ENCODE results near the gene GSTO1. TPM values are rescaled to one million over a fixed set of nuclear protein-coding genes. Genes with fewer than 3 reads are reported as not detected.

The GSTO1 gene
- total and polyA plus RNA-seq, 4 donors, result 137 to 349 (median 211) TPM

DNA sequence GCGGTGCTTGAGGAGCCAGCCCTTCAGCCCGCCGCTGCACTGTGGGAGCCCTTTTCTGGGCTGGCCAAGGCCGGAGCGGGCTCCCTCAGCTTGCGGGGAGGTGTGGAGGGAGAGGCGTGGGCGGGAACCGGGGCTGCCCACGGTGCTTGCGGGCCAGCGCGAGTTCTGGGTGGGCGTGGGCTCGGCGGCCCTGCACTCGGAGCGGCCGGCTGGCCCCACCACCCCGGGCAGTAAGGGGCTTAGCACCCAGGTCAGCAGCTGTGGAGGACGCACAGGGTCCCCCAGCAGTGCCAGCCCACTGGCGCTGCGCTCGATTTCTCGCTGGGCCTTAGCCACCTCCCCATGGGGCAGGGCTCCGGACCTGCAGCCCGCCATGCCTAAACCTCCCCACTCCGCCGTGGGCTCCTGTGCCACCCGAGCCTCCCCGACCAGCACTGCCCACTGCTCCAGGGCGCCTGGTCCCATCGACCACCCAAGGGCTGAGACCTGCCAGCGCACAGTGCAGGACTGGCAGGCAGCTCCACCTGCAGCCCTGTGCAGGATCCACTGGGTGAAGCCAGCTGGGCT is 9.5 kb upstream of the GSTO1 start (continued):
- TF ChIP-seq CTCF (IDR thresholded peaks at IDR 0.05; ENCODE audit: low read depth, low read length, missing input control) (no peak), HNF4A (conservative IDR thresholded peaks at IDR 0.05) (no peak), YY1 (IDR thresholded peaks at IDR 0.05) (no peak)
- TF ChIP-seq, protein P1, sequence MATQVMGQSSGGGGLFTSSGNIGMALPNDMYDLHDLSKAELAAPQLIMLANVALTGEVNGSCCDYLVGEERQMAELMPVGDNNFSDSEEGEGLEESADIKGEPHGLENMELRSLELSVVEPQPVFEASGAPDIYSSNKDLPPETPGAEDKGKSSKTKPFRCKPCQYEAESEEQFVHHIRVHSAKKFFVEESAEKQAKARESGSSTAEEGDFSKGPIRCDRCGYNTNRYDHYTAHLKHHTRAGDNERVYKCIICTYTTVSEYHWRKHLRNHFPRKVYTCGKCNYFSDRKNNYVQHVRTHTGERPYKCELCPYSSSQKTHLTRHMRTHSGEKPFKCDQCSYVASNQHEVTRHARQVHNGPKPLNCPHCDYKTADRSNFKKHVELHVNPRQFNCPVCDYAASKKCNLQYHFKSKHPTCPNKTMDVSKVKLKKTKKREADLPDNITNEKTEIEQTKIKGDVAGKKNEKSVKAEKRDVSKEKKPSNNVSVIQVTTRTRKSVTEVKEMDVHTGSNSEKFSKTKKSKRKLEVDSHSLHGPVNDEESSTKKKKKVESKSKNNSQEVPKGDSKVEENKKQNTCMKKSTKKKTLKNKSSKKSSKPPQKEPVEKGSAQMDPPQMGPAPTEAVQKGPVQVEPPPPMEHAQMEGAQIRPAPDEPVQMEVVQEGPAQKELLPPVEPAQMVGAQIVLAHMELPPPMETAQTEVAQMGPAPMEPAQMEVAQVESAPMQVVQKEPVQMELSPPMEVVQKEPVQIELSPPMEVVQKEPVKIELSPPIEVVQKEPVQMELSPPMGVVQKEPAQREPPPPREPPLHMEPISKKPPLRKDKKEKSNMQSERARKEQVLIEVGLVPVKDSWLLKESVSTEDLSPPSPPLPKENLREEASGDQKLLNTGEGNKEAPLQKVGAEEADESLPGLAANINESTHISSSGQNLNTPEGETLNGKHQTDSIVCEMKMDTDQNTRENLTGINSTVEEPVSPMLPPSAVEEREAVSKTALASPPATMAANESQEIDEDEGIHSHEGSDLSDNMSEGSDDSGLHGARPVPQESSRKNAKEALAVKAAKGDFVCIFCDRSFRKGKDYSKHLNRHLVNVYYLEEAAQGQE (IDR thresholded peaks at IDR 0.05), result no peak

- WGBS, result 79% methylated on average over 2 of the region's 2 CpGs
These were observed 7.7 kb upstream of the GSTO1 start for GRCh38 chr10:104246976-104247375.

More at GRCh38 chr10:104246976-104247375, 7.7 kb upstream of the GSTO1 start:
- H3K9me3 ChIP-seq (ENCODE audit: control insufficient read depth in 4 of 4, low read length in 3 of 4), result no peaks in the 10 kb centered on the region
- no peaks in the 10 kb centered on the region for H3K27me3 ChIP-seq (ENCODE audit: control insufficient read depth in 4 of 4, insufficient read depth in 4 of 4, low read length in 3 of 4)
- H3K36me3 ChIP-seq (ENCODE audit: control insufficient read depth in 4 of 4, insufficient read depth in 3 of 4, low read depth in 1 of 4, low read length in 3 of 4), result no peaks in the 10 kb centered on the region
- no peak for DNase-seq (ENCODE audit: low spot score)
- peaks cover 0 to 6% (median under 1%) of the 10 kb centered on the region in 4 donors for H3K4me1 ChIP-seq (ENCODE audit: control insufficient read depth in 4 of 4, insufficient read depth in 4 of 4, low read length in 3 of 4)
- H3K4me3 ChIP-seq (ENCODE audit: low read depth in 1 of 3, low read length in 3 of 3), result no peak overlapping the region
- H3K27ac ChIP-seq (ENCODE audit: low read depth in 1 of 2, low read length in 2 of 2), result no peak overlapping the region
- H3K9ac ChIP-seq (ENCODE audit: low read depth in 1 of 2, low read length in 2 of 2), result no peak overlapping the region
- TF ChIP-seq HNF4A (conservative IDR thresholded peaks at IDR 0.05) (no peak), RAD21 (IDR thresholded peaks at IDR 0.05) (no peak), ZBTB33 (IDR thresholded peaks at IDR 0.05) (no peak), GABPA (IDR thresholded peaks at IDR 0.05 in 1 of 2, conservative IDR thresholded peaks at IDR 0.05 in 1 of 2) (no peak), CTCF (IDR thresholded peaks at IDR 0.05; ENCODE audit: low read depth, low read length, missing input control) (no peak), FOXA1 (IDR thresholded peaks at IDR 0.05) (no peak), YY1 (IDR thresholded peaks at IDR 0.05) (no peak), EGR1 (IDR thresholded peaks at IDR 0.05; ENCODE audit: low read depth in 2 of 2) (no peak), SP1 (IDR thresholded peaks at IDR 0.05) (no peak), TAF1 (conservative IDR thresholded peaks at IDR 0.05) (no peak), JUND (IDR thresholded peaks at IDR 0.05) (no peak), FOXA2 (IDR thresholded peaks at IDR 0.05) (no peak), HNF4G (IDR thresholded peaks at IDR 0.05) (no peak), NR2F2 (IDR thresholded peaks at IDR 0.05) (no peak), RXRA (IDR thresholded peaks at IDR 0.05) (no peak), ATF3 (IDR thresholded peaks at IDR 0.05) (no peak)
- TF ChIP-seq, protein P1 (IDR thresholded peaks at IDR 0.05), result no peak
- TF ChIP-seq, protein P2, sequence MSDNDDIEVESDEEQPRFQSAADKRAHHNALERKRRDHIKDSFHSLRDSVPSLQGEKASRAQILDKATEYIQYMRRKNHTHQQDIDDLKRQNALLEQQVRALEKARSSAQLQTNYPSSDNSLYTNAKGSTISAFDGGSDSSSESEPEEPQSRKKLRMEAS (IDR thresholded peaks at IDR 0.05), result no peak
